Memory B cell (primary cell): ENCODE results near the gene MMP1.
"Not testable (repeated sequence)": the region's sequence is repeated elsewhere in the genome, so short reads cannot be mapped to it uniquely, and the experiment has no call there.

Experiments used
- ATAC-seq: fragments of 150-1000 bp; cut with Tn5 transposase; 2 replicates; pipeline ENCODE4 v1.10.0; 2021; ENCODE audit warnings: low read depth, mild to moderate bottlenecking, moderate library complexity
- DNase-seq, 2 donors: peaks; one replicate each; pipeline ENCODE4 v3.0.0; 2022; ENCODE audit warnings: low spot score in 2 of 2
- H3K27ac Mint-ChIP-seq: one replicate; pipeline ENCODE4 v1.8.0; 2022; ENCODE audit warnings: mild to moderate bottlenecking, moderate library complexity, mixed read lengths
- H3K27me3 Mint-ChIP-seq: one replicate; pipeline ENCODE4 v1.8.0; 2022; ENCODE audit warnings: mixed read lengths
- H3K36me3 Mint-ChIP-seq: one replicate; pipeline ENCODE4 v1.8.0; 2022; ENCODE audit warnings: mild to moderate bottlenecking, mixed read lengths
- H3K4me1 Mint-ChIP-seq: one replicate; pipeline ENCODE4 v1.8.0; 2022; ENCODE audit warnings: mixed read lengths
- H3K4me3 Mint-ChIP-seq: one replicate; pipeline ENCODE4 v1.8.0; 2022; ENCODE audit warnings: mild to moderate bottlenecking, moderate library complexity, mixed read lengths
- H3K9me3 Mint-ChIP-seq: one replicate; pipeline ENCODE4 v1.8.0; 2022; ENCODE audit warnings: mixed read lengths

MMP1 gene

GRCh38 chr11:102762361-102762767, 35.6 kb downstream of the MMP1 start:
- Mint-ChIP-seq H3K27ac (no peak overlapping the region), H3K36me3 (no peaks in the 10 kb centered on the region), H3K4me3 (no peak overlapping the region), H3K27me3 (peaks cover 5% of the 10 kb centered on the region), H3K9me3 (no peaks in the 10 kb centered on the region), H3K4me1 (no peaks in the 10 kb centered on the region)
- DNase-seq (no peak), ATAC-seq (no peak)

DNA sequence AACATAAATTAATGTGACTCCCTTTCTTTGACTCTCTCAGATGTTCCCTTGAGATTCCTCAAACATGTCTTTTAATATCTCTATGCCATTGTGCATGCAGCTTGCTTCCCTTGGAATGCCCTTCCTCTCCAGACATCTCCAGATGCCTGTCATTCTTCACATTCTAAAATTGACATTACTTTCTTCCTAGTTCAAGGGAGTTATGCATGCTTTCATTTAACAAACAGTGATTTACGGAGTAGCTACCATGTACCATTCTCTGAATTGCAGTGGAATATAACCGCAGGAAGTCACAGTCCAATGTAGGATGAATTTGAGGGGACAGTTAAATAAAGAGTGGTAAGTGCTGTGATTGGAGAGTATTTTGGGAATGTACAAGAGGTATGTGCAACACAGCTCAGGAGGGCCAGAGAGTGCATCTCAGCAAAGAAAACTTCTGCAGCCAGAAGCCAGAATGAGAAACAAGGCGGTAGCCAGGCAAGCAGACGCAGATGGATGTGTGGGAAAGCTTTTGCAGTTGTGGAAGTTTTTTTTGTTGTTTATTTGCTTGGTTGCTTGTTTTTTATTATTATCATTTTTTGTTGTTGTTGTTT, 36.2 kb downstream of the MMP1 start:
- Mint-ChIP-seq H3K27ac (no peak overlapping the region), H3K4me1 (no peaks in the 10 kb centered on the region), H3K36me3 (no peaks in the 10 kb centered on the region), H3K9me3 (no peaks in the 10 kb centered on the region), H3K4me3 (no peak overlapping the region), H3K27me3 (peaks cover 6% of the 10 kb centered on the region)
- ATAC-seq (no peak), DNase-seq (no peak)

DNA sequence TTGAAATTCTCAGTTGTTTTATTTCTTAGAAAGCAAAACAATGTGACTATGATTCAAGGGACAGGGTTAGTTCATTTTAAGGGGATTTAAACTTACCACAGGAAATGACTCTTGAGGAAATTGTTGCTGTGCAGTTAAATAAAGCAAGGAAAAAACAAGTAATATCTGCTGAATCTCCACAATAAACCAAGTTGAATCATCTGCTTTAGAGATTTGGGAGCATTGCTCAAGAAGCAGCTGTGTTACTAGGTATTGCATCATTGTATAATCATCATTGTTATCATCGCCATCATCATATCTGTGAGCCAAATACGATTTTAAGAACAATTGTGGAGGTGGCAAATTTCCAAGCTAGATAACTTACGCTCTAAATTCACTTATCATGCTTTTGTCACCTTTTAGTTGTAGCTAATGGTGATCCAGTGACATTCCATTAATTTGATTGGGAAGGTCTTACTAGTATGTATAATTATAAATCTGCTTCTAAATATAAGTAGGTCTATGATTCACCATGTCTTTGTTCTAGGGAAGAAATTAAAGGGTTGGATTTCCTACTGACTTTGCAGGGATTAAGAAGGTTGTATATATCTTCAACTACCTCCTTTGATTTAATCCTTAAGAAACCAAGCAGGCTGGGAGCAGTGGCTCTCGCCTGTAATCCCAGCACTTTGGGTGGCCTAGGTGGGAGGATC, 37.5 kb downstream of the MMP1 start:
- Mint-ChIP-seq H3K27me3 (peaks cover 7% of the 10 kb centered on the region), H3K36me3 (no peaks in the 10 kb centered on the region), H3K4me3 (no peak overlapping the region), H3K9me3 (no peaks in the 10 kb centered on the region), H3K27ac (no peak overlapping the region), H3K4me1 (no peaks in the 10 kb centered on the region)
- DNase-seq: no peak
- ATAC-seq: no peak

DNA sequence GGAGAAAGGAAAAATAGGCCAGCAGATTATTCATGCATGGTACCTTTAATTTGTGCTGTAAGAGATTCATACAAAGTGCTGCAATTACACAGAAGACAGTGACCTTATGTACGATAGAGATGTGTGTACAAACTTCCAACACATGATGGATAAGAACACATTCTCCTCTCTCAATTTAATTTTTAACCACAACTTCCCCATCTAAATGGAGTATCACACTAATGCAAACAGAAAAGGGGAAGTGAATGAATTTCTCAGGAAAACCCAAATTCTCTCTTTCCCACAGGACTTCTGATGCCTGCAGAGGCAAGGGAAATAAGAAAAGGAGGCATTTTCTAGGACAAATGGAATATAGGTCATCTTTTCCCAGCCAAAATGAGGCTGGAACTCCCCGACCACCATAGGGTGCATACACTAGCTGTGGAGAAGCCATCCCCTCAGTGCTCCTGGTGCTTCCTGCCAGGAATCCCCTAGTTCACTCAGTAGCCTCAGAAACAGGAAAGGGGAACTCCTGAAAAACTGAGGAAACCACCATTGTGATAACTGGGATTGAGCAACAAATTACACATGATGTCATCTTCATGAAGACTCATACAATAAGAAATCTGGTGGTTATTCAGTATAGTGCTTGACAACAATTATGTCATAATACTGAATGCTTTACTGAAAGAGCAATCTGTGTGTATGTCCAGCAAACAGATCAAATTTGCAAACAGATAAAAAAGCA, 40.0 kb downstream of the MMP1 start:
- Mint-ChIP-seq H3K27me3 (peaks cover 13% of the 10 kb centered on the region), H3K27ac (no peak overlapping the region), H3K36me3 (no peaks in the 10 kb centered on the region), H3K4me3 (no peak overlapping the region), H3K9me3 (no peaks in the 10 kb centered on the region), H3K4me1 (no peaks in the 10 kb centered on the region)
- no peak for DNase-seq
- ATAC-seq: no peak

DNA sequence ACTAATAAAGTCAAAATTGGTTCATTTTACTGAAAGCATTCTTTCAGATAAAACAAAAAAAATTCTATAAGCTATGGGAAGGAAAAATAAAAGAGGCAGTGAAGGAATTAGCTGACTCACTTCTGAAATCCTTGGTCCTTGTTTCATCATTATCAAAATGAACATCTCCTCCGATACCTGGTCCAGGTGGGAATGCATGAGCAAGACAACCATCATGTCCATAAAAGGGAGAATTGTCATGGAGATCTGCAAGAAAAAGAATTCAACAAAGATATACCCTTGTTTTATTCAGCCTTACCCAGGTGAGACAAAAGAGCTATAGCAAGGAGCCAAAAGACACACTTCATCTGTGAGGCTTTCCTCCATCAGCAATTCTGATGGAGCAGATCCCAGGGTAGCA, 44.7 kb downstream of the MMP1 start:
- Mint-ChIP-seq H3K27ac (no peak overlapping the region), H3K4me1 (no peaks in the 10 kb centered on the region), H3K36me3 (no peaks in the 10 kb centered on the region), H3K9me3 (peaks cover 2% of the 10 kb centered on the region), H3K27me3 (peaks cover 15% of the 10 kb centered on the region), H3K4me3 (no peak overlapping the region)
- DNase-seq (no peak), ATAC-seq (no peak)

DNA sequence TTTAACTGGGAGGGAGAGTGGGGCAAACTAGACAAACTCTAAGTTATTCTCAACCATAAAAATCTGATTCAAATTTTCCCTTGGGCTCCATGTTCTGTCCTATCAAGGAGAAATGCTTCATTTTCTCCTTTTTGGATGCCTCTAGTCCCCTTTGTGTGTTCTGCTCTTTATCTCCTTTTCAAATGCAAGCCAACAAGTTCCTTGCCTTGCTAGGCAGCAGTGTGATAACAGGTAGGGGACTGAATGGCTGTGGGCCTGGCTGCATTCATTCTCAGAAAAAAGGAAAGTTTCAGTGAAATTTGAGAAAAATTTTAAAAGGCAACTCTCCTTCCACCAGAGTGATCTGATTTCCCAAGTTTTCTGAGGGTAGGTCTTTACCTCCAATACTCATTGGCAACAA, 46.3 kb downstream of the MMP1 start:
- no peak overlapping the region for H3K4me3 Mint-ChIP-seq
- H3K4me1 Mint-ChIP-seq: no peaks in the 10 kb centered on the region
- H3K36me3 Mint-ChIP-seq: peaks cover 2% of the 10 kb centered on the region
- DNase-seq: no peak
- no peak for ATAC-seq
- no peak overlapping the region for H3K27ac Mint-ChIP-seq
- H3K9me3 Mint-ChIP-seq: peaks cover 5% of the 10 kb centered on the region
- H3K27me3 Mint-ChIP-seq: peaks cover 17% of the 10 kb centered on the region

- Mint-ChIP-seq H3K4me1 (no peaks in the 10 kb centered on the region), H3K4me3 (no peak overlapping the region), H3K27me3 (peaks cover 13% of the 10 kb centered on the region), H3K27ac (no peak overlapping the region), H3K36me3 (peaks cover 4% of the 10 kb centered on the region), H3K9me3 (peaks cover 7% of the 10 kb centered on the region)
- ATAC-seq (no peak), DNase-seq (no peak)
Observed at GRCh38 chr11:102749101-102749722, 48.7 kb downstream of the MMP1 start.

GRCh38 chr11:102746746-102747578, 51.0 kb downstream of the MMP1 start:
- not testable (repeated sequence) for DNase-seq, H3K36me3 Mint-ChIP-seq, ATAC-seq, H3K4me3 Mint-ChIP-seq, H3K4me1 Mint-ChIP-seq, H3K27ac Mint-ChIP-seq, H3K9me3 Mint-ChIP-seq
- H3K27me3 Mint-ChIP-seq: peaks cover 10% of the 10 kb centered on the region
